NCI-H2107 treated with DMSO at 0.1 percent for 48 hours (cell line): ENCODE results near the gene OSTM1.

ENCODE experiments used
- DNase-seq: peaks from one replicate; lab custom pipeline; 2025; ENCODE audit not compliant: unreplicated experiment; lab: John Stamatoyannopoulos, UW

The OSTM1 gene

GRCh38 chr6:108102965-108103364 lies 28.4 kb upstream of the OSTM1 start:
- no peak for DNase-seq

- DNase-seq: no peak
Observed at GRCh38 chr6:108100003-108100402, 25.5 kb upstream of the OSTM1 start.

GRCh38 chr6:108097882-108098281 lies 23.3 kb upstream of the OSTM1 start:
- no peak for DNase-seq

- DNase-seq: no peak
Observed at GRCh38 chr6:108093781-108094300, 19.3 kb upstream of the OSTM1 start.

- DNase-seq: no peak
Observed at GRCh38 chr6:108091288-108091687, 16.7 kb upstream of the OSTM1 start.

- no peak for DNase-seq
Observed at GRCh38 chr6:108083349-108083748, 8.8 kb upstream of the OSTM1 start.

- DNase-seq: no peak
Observed at GRCh38 chr6:108082539-108082938, 8.0 kb upstream of the OSTM1 start.

GRCh38 chr6:108080010-108080780 lies 5.7 kb upstream of the OSTM1 start:
- no peak for DNase-seq

- DNase-seq: no peak
Observed at GRCh38 chr6:108078191-108078590, 3.6 kb upstream of the OSTM1 start.

GRCh38 chr6:108074057-108074358 lies 533 bp downstream of the OSTM1 start:
- no peak for DNase-seq

- DNase-seq: no peak
Observed at GRCh38 chr6:108071736-108072276, 2.7 kb downstream of the OSTM1 start.

GRCh38 chr6:108068618-108069017 lies 5.9 kb downstream of the OSTM1 start:
- no peak for DNase-seq

- no peak for DNase-seq
Observed at GRCh38 chr6:108068182-108068581, 6.4 kb downstream of the OSTM1 start.

- no peak for DNase-seq
Observed at GRCh38 chr6:108052706-108053105, 21.8 kb downstream of the OSTM1 start.

GRCh38 chr6:108051481-108051880 lies 23.1 kb downstream of the OSTM1 start:
- no peak for DNase-seq

GRCh38 chr6:108039681-108040080 lies 34.9 kb downstream of the OSTM1 start:
- no peak for DNase-seq

GRCh38 chr6:108036884-108037283 lies 37.7 kb downstream of the OSTM1 start:
- no peak for DNase-seq

- DNase-seq: no peak
Observed at GRCh38 chr6:108031968-108032367, 42.6 kb downstream of the OSTM1 start.

GRCh38 chr6:108030211-108030610 lies 44.3 kb downstream of the OSTM1 start:
- peak; percentile 29 for DNase-seq

- peak; percentile 28 for DNase-seq
Observed at GRCh38 chr6:108029226-108029921, 45.2 kb downstream of the OSTM1 start.

- peak; percentile 11 for DNase-seq
Observed at GRCh38 chr6:108027594-108027993, 46.9 kb downstream of the OSTM1 start.

GRCh38 chr6:108027056-108027455 lies 47.5 kb downstream of the OSTM1 start:
- no peak for DNase-seq
